Measurements from ENCODE around the gene CEMP1. TPM values are rescaled to one million over a fixed set of nuclear protein-coding genes. Genes with fewer than 3 reads are reported as not detected.

Gene CEMP1
- total and polyA plus RNA-seq, 10 of the 15 experiments (the other 5 are each of a cell fraction or from before 2014, with no cell fraction given), result 0.05 to 8.2 (median 1.5) TPM; not detected in 5

- TF ChIP-seq USF2 (IDR thresholded peaks at IDR 0.05; ENCODE audit: borderline replicate concordance, low read depth, low read length) (peak; percentile 81), NFXL1 (IDR thresholded peaks at IDR 0.05; ENCODE audit: borderline replicate concordance) (0 out of 2 replicates have a peak, but pooled peaks have one; percentile 38), SMAD1 (IDR thresholded peaks at IDR 0.05; ENCODE audit: low read depth, partially characterized antibody) (no peak), IKZF1 (conservative IDR thresholded peaks at IDR 0.05) (peak; percentile 81), MAX (IDR thresholded peaks at IDR 0.05; ENCODE audit: low read depth, low read length) (peak; percentile 69), HDAC6 (IDR thresholded peaks at IDR 0.05; ENCODE audit: unreplicated experiment) (peak; percentile 87), SUPT20H (IDR thresholded peaks at IDR 0.05; ENCODE audit: borderline replicate concordance, control insufficient read depth, low read depth, low read length) (no peak), STAT3 (IDR thresholded peaks at IDR 0.05; ENCODE audit: low read depth, low read length) (no peak), FOXK2 (IDR thresholded peaks at IDR 0.05) (peak; percentile 69), SIN3A (IDR thresholded peaks at IDR 0.05; ENCODE audit: low read depth, low read length) (peak; percentile 49; the same call in 1 of the 2 replicates), MEF2B (IDR thresholded peaks at IDR 0.05; ENCODE audit: partially characterized antibody, poor library complexity, severe bottlenecking) (peak; percentile 17), MYC (IDR thresholded peaks at IDR 0.05; ENCODE audit: insufficient read depth, insufficient read length, insufficient replicate concordance, low read length, severe bottlenecking) (no peak), YY1 (IDR thresholded peaks at IDR 0.05; ENCODE audit: low read depth, low read length) (peak; percentile 98), EP300 (IDR thresholded peaks at IDR 0.05; ENCODE audit: borderline replicate concordance in 1 of 2, control insufficient read depth in 1 of 2, low read depth in 2 of 2, low read length in 2 of 2) (peak; percentile 11; a peak in 1 of 4 replicates), ELK1 (IDR thresholded peaks at IDR 0.05; ENCODE audit: low read depth, low read length) (no peak), SRF (IDR thresholded peaks at IDR 0.05; ENCODE audit: low read depth in 2 of 2, low read length in 2 of 2) (no peak), BACH1 (IDR thresholded peaks at IDR 0.05; ENCODE audit: borderline replicate concordance) (peak; percentile 49; the same call in 1 of the 2 replicates), BHLHE40 (IDR thresholded peaks at IDR 0.05; ENCODE audit: borderline replicate concordance in 1 of 2, low read depth in 2 of 2, low read length in 1 of 2) (peak; percentile 93 to 99), RAD51 (IDR thresholded peaks at IDR 0.05) (peak; percentile 51; the same call in 1 of the 2 replicates), SPI1 (IDR thresholded peaks at IDR 0.05; ENCODE audit: borderline replicate concordance, insufficient read depth, low read depth, low read length) (no peak), TCF3 (IDR thresholded peaks at IDR 0.05; ENCODE audit: borderline replicate concordance, insufficient read depth, low read depth, low read length) (peak; percentile 59; the same call in 1 of the 2 replicates), SKIL (IDR thresholded peaks at IDR 0.05; ENCODE audit: low read depth, poor library complexity, severe bottlenecking) (no peak)
These were observed 17.5 kb downstream of the CEMP1 start, which contains the start of gene ATP6V0C (continued) for GRCh38 chr16:2513405-2514332.
